Muscle layer of colon (tissue), 2 donors: ENCODE results near the gene RTN4RL1.

Experiments used
- H3K27ac ChIP-seq: one replicate; pipeline ENCODE4 v1.7.0; 2013; ENCODE audit warnings: low read depth, mild to moderate bottlenecking, low read length, moderate library complexity
- H3K27me3 ChIP-seq, 2 donors: one replicate each; pipeline ENCODE4 v1.7.0; 2013; ENCODE audit warnings: low read length in 2 of 2, mild to moderate bottlenecking in 2 of 2; ENCODE audit not compliant: insufficient read depth in 2 of 2, control insufficient read depth in 1 of 2
- H3K36me3 ChIP-seq: one replicate; pipeline ENCODE4 v1.7.0; 2013; ENCODE audit warnings: mild to moderate bottlenecking, low read length; ENCODE audit not compliant: insufficient read depth
- H3K4me1 ChIP-seq: one replicate; pipeline ENCODE4 v1.7.0; 2013; ENCODE audit warnings: mild to moderate bottlenecking, low read length; ENCODE audit not compliant: insufficient read depth
- H3K4me3 ChIP-seq, 2 donors: one replicate each; pipeline ENCODE4 v1.7.0; 2013; ENCODE audit warnings: low read length in 2 of 2, low read depth in 1 of 2, mild to moderate bottlenecking in 1 of 2, moderate library complexity in 1 of 2
- H3K9ac ChIP-seq: one replicate; pipeline ENCODE4 v1.7.0; 2013; ENCODE audit warnings: low read length
- H3K9me3 ChIP-seq: one replicate; pipeline ENCODE4 v1.7.0; 2013; ENCODE audit warnings: mild to moderate bottlenecking, low read length
- donor health status: abdominal sarcoma.
- donor health status: Adenocarcinoma of cecum.

RTN4RL1 gene

GRCh38 chr17:1913702-1914101, 111.4 kb downstream of the RTN4RL1 start:
- H3K9ac ChIP-seq, result no peak overlapping the region
- H3K4me1 ChIP-seq, result peaks cover 3% of the 10 kb centered on the region
- no peaks in the 10 kb centered on the region for H3K36me3 ChIP-seq
- no peak overlapping the region for H3K27ac ChIP-seq
- no peaks in the 10 kb centered on the region for H3K9me3 ChIP-seq
- peaks cover 4 to 38% of the 10 kb centered on the region in 2 donors for H3K27me3 ChIP-seq
- H3K4me3 ChIP-seq, result no peak overlapping the region

GRCh38 chr17:1912146-1912545, 113.0 kb downstream of the RTN4RL1 start:
- no peaks in the 10 kb centered on the region for H3K9me3 ChIP-seq
- no peaks in the 10 kb centered on the region for H3K36me3 ChIP-seq
- H3K9ac ChIP-seq, result no peak overlapping the region
- peaks cover 13% of the 10 kb centered on the region for H3K4me1 ChIP-seq
- H3K4me3 ChIP-seq, result no peak overlapping the region
- peaks cover 20 to 53% of the 10 kb centered on the region in 2 donors for H3K27me3 ChIP-seq
- H3K27ac ChIP-seq, result no peak overlapping the region

- peaks cover 38 to 58% of the 10 kb centered on the region in 2 donors for H3K27me3 ChIP-seq
- no peaks in the 10 kb centered on the region for H3K9me3 ChIP-seq
- H3K4me3 ChIP-seq, result no peak overlapping the region
- H3K4me1 ChIP-seq, result peaks cover 13% of the 10 kb centered on the region
- no peaks in the 10 kb centered on the region for H3K36me3 ChIP-seq
- H3K9ac ChIP-seq, result no peak overlapping the region
- H3K27ac ChIP-seq, result no peak overlapping the region
Observed at GRCh38 chr17:1909985-1910384, 115.1 kb downstream of the RTN4RL1 start.

GRCh38 chr17:1908699-1909309, 116.3 kb downstream of the RTN4RL1 start:
- Histone ChIP-seq H3K9me3 (no peaks in the 10 kb centered on the region), H3K4me1 (peaks cover 13% of the 10 kb centered on the region), H3K36me3 (no peaks in the 10 kb centered on the region), H3K27ac (no peak overlapping the region), H3K4me3 (peak overlapping the region; percentile 29 to 38), H3K9ac (no peak overlapping the region), H3K27me3 (peaks cover 40 to 61% of the 10 kb centered on the region in 2 donors)

- H3K9me3 ChIP-seq, result no peaks in the 10 kb centered on the region
Observed at GRCh38 chr17:1907909-1908698, 117.0 kb downstream of the RTN4RL1 start.

GRCh38 chr17:1907216-1907631, 117.9 kb downstream of the RTN4RL1 start:
- Histone ChIP-seq H3K27ac (no peak overlapping the region), H3K9me3 (no peaks in the 10 kb centered on the region), H3K9ac (no peak overlapping the region), H3K4me3 (no peak overlapping the region), H3K36me3 (no peaks in the 10 kb centered on the region), H3K4me1 (peaks cover 13% of the 10 kb centered on the region), H3K27me3 (peaks cover 40 to 56% of the 10 kb centered on the region in 2 donors)

More at GRCh38 chr17:1907909-1908698, 117.0 kb downstream of the RTN4RL1 start:
- Histone ChIP-seq H3K4me1 (peaks cover 13% of the 10 kb centered on the region), H3K4me3 (peak overlapping the region; percentile 29 to 38), H3K27me3 (peaks cover 40 to 61% of the 10 kb centered on the region in 2 donors), H3K27ac (no peak overlapping the region), H3K36me3 (no peaks in the 10 kb centered on the region), H3K9ac (no peak overlapping the region)

GRCh38 chr17:1906662-1907101, 118.5 kb downstream of the RTN4RL1 start:
- Histone ChIP-seq H3K27me3 (peaks cover 40 to 51% of the 10 kb centered on the region in 2 donors), H3K9me3 (no peaks in the 10 kb centered on the region), H3K4me1 (peaks cover 13% of the 10 kb centered on the region), H3K9ac (no peak overlapping the region), H3K36me3 (no peaks in the 10 kb centered on the region), H3K4me3 (no peak overlapping the region), H3K27ac (no peak overlapping the region)

- H3K27ac ChIP-seq, result no peak overlapping the region
- peaks cover 13% of the 10 kb centered on the region for H3K4me1 ChIP-seq
- H3K9ac ChIP-seq, result no peak overlapping the region
- H3K36me3 ChIP-seq, result no peaks in the 10 kb centered on the region
- peaks cover 40 to 46% of the 10 kb centered on the region in 2 donors for H3K27me3 ChIP-seq
- H3K9me3 ChIP-seq, result no peaks in the 10 kb centered on the region
- H3K4me3 ChIP-seq, result no peak overlapping the region
Observed at GRCh38 chr17:1905190-1905913, 119.8 kb downstream of the RTN4RL1 start.

- Histone ChIP-seq H3K9me3 (no peaks in the 10 kb centered on the region), H3K9ac (no peak overlapping the region), H3K4me3 (no peak overlapping the region), H3K4me1 (peaks cover 13% of the 10 kb centered on the region), H3K27me3 (peaks cover 39 to 40% of the 10 kb centered on the region in 2 donors), H3K27ac (no peak overlapping the region), H3K36me3 (no peaks in the 10 kb centered on the region)
Observed at GRCh38 chr17:1904273-1905182, 120.6 kb downstream of the RTN4RL1 start.

- H3K36me3 ChIP-seq, result peaks cover 38% of the 10 kb centered on the region
- H3K9me3 ChIP-seq, result no peaks in the 10 kb centered on the region
- H3K27ac ChIP-seq, result no peak overlapping the region
- no peaks in the 10 kb centered on the region for H3K27me3 ChIP-seq
- no peak overlapping the region for H3K9ac ChIP-seq
- H3K4me3 ChIP-seq, result no peak overlapping the region
- H3K4me1 ChIP-seq, result no peaks in the 10 kb centered on the region
Observed at GRCh38 chr17:1899403-1900000, 125.6 kb downstream of the RTN4RL1 start.
